HG02973 (cell line): ENCODE data around the gene CBX5.
"Not testable (repeated sequence)": the region's sequence is repeated elsewhere in the genome, so short reads cannot be mapped to it uniquely, and the experiment has no call there.

Experiments used
- ATAC-seq: cut with Tn5 transposase; IDR thresholded peaks from one replicate; pipeline ENCODE4 v1.9.1; 2021; ENCODE audit warnings: moderate library complexity; ENCODE audit not compliant: unreplicated experiment

The CBX5 gene

DNA sequence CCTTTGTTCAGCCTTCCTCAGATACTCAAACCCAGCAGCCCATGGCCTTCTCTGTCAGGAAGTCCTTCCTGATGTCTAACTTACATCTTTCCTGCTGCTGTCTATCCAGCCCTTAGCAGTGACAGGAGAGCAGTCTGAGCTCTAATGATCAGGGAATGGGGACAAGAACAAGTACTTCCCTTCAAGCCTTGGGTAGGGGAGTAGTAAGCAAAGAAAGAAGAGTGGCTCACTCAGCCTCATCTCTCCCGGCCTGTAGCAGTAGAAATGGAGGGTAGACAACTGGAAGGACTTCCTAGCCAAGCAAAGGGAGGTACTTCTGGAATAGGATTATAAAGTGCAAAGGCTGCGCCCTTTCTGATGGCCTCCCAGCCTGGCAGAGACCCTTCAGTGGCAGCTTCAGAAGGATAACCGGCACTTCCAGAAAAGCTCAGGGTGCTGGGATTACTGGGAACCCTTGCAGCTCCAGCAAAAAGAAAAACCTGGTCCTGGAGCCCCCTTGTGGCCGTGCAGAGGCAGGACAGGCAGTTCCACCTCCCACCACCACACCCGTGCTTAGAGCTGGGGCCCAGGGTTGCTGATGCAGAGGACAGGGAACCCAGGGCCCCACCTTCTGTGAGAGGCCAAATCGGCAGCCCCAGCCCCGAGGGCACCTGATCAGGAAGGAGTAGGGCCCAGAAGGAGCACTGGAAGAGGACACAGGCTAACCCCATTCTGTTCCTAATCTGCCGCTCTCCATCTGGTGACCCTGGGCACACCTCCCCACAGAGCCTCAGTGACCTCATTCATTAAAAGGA lies 78.7 kb downstream of the CBX5 start:
- ATAC-seq: no peak

DNA sequence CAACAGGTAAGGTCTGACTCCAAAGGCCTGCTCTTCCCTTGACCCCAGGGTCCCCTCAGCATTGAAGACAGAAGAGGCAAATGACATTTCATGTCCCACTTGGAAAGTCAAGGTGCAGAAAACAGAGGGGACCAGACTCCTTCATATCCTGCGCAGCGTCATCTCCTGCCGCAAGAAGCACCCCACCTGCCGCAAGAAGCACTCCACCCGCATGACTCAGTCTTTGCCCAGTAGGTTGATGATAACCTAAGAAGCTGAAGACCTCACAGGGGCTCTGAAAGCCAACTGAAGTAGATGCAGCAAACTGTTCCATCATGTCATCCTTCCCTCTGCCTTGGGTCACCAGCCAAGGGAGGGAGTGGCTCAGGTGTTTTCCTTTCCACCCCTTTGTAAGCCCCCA lies 79.5 kb downstream of the CBX5 start:
- ATAC-seq: no peak

- no peak for ATAC-seq
Measured at GRCh38 chr12:54199917-54200316, 80.0 kb downstream of the CBX5 start.

- no peak for ATAC-seq
Measured at GRCh38 chr12:54199034-54199433, 80.9 kb downstream of the CBX5 start.

- no peak for ATAC-seq
Measured at GRCh38 chr12:54197431-54197909, 82.5 kb downstream of the CBX5 start.

GRCh38 chr12:54197010-54197409 lies 82.9 kb downstream of the CBX5 start:
- ATAC-seq: no peak

GRCh38 chr12:54196396-54196795 lies 83.5 kb downstream of the CBX5 start:
- ATAC-seq: no peak

DNA sequence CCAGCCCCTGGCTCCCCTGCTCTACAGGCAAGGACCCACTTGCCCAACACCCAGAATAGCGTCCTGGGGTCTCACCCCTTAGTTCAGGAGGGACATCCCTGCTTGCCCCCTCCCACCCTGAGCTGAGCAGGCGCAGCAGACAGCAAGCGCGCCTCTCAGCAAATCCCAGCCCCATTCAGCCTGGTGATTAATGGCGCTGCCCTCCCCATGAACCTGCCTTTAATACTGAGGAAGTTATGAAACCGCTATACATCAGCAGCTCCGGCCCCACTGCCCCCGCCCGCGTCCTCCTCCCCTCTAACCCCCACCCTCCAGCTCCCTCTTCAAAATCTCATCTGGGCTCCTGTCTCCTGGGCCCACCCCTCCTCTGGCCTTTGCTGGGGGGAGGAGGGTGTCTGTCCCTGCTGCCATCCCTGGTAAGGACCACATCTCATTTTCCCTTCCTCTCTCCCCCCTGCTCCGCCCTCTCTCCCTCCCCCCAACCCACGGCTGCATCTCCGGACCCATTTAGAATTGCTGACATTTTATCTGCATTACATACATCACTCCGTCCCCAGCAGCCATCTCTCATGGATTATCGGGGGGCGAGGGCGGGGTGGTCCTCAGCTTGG lies 84.1 kb downstream of the CBX5 start:
- no peak for ATAC-seq

- no peak for ATAC-seq
Measured at GRCh38 chr12:54195080-54195736, 84.7 kb downstream of the CBX5 start.

GRCh38 chr12:54194611-54195010 lies 85.3 kb downstream of the CBX5 start:
- not testable (repeated sequence) for ATAC-seq

DNA sequence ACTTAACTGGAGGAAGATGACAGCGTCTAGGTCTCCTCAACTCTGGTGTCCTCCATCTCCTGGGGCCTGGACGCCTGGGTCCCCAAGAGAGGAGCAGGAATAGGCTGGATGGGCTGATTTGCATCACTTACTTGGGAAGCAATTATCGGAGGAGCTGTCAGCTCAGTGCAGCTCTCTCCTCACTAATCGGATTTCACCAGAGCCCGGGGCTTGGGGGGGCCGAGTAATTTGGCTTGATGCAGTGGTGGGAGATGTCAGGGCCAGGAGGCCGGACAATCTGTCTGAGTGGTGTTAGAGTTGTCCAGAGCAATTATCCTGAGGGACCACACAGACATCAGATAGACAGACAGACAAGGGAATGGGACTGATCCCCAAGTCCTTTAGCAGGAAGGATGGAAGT lies 86.5 kb downstream of the CBX5 start:
- ATAC-seq: no peak

GRCh38 chr12:54191550-54192022 lies 88.3 kb downstream of the CBX5 start:
- ATAC-seq: no peak

- no peak for ATAC-seq
Measured at GRCh38 chr12:54191126-54191525, 88.8 kb downstream of the CBX5 start.

GRCh38 chr12:54189198-54189539 lies 90.8 kb downstream of the CBX5 start:
- ATAC-seq: no peak

DNA sequence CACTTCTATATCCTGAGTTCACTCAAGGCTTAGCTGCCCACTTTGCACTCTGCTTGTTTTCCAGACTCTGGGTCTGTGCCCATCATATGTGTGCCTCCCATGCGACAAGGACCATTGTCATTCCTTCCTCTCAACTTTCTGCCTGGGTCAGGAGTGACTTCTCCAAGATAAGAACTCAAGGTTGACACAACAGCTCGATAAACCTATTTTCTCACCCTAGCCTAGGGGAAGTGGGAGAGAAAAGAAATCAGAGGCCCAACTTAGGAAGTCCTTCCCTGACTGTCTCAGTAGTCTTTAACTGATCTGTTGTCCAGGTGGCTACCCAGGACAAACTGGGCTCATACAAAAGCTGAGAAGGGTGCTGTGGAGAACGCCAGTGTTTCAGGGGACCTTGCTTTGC lies 92.8 kb downstream of the CBX5 start:
- ATAC-seq: no peak

DNA sequence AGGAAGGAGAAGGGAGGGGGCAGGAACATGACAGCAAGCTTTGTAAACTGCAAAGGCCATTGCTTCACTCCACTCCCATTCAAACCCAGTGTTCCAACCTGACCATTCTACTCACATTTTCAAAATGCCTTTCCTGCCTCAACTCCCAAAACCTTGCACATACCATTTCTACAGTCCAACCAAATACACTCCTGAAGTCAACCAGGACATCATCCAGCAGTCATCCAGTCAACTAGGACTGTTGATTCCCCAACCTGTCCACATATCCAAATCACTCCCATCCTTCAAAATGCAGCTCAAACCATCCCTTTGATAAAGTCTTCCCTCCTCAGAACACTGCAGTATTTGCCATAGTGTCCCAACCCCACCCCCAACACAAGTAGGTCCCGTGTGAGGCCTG lies 94.0 kb downstream of the CBX5 start:
- ATAC-seq: no peak

DNA sequence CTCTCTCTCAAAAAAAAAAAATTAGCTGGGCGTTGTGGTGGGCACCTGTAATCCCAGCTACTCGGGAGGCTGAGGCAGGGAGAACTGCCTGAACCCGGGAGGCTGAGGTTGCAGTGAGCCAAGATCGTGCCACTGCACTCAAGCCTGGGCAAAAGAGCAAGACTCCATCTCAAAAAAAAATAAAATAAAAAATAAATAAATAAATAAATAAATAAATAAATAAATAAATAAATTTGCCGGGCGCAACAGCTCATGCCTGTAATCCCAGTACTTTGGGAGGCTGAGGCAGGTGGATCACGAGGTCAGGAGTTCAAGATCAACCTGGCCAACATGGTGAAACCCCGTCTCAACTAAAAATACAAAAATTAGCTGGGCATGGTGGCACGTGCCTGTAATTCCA lies 94.6 kb downstream of the CBX5 start:
- not testable (repeated sequence) for ATAC-seq

DNA sequence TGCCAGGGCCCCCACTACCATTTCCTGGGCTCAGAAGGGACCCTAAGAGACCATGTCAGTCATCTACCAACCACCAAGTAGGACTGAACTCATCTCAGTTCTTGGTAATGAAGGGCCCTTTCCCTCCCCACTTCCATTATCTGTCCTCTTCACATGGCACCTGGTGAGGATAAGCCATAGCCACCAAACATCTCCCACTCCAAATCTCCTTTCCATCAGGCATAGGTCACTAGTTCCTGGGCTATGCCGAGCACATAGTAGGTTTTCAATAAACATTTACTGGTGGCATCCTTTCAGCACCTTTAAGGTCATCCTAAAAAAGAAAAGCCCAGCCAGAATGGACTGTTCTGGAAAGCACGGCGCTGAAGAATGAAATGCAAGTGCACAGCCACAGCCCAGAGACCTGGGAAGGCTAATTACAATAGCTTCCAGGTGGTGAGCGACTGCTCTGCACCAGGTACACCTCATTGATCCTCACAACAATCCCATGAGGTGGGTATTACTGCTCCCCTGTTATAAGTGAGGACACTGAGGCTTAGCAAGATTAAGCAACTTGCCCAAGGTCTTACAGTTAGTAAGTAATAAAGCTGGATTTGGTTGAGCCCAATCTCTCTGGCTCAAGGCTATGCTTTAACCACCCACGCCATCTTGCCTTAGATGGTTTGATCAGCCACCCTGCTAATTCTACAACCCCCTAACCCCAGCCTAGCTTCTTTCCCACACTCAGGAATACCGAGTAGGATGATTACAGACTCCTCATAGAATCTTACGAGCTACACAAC lies 95.7 kb downstream of the CBX5 start:
- ATAC-seq: no peak

DNA sequence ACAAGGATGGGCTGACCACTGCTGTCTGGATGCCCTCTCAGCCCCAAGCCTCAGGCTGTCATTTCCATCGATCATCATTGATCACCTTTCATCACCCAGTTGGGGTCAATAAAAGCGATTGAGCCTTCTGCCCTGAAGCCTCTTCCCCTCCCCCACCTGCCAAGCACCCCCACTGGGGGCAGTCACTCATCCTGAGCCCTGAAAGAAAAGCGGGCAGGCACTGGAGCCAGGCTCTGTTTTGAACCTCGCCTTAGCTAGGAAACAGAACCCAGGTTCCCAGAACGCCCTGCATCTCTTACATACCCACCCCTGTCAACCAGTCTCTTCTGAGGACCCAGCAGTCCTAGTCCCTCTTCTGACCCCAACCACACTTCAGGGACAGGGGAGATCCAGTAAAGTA lies 96.9 kb downstream of the CBX5 start:
- no peak for ATAC-seq

DNA sequence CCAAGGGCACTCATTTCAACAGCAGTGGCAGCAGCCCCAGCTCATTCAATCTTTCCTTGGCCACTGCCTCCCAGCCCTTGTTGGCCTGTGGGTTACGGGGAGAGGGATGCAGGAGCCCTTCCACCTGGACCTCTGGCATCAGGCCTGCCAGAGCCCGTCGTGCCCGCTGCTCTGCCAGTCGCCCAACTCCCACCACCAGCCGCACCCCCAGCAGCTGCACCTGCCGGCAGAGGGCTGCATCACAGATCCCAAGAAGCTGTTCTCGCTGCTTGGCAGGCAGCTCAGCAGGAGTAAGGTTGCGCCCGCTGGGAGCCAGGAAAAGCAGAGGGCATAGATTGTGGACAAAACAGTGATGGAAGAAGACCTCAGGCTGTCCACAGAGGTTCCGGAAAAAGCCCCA lies 97.8 kb downstream of the CBX5 start:
- ATAC-seq: no peak
